GM19468 (cell line): ENCODE data around the gene TRIM44.
"Not testable (repeated sequence)": the region's sequence is repeated elsewhere in the genome, so short reads cannot be mapped to it uniquely, and the experiment has no call there.

Experiments
- ATAC-seq: cut with Tn5 transposase; IDR thresholded peaks from one replicate; pipeline ENCODE4 v1.9.1; 2021; ENCODE audit warnings: mild to moderate bottlenecking, moderate library complexity, moderate number of reproducible peaks; ENCODE audit not compliant: unreplicated experiment; ENCODE audit errors: extremely low read depth

TRIM44 gene

GRCh38 chr11:35632301-35632700 lies 30.3 kb upstream of the TRIM44 start:
- ATAC-seq: no peak

GRCh38 chr11:35633827-35634423 lies 28.6 kb upstream of the TRIM44 start:
- ATAC-seq: no peak

GRCh38 chr11:35635933-35636332 lies 26.6 kb upstream of the TRIM44 start:
- no peak for ATAC-seq

- no peak for ATAC-seq
These were observed 22.9 kb upstream of the TRIM44 start for GRCh38 chr11:35639591-35640179.

GRCh38 chr11:35641171-35641897 lies 21.2 kb upstream of the TRIM44 start:
- ATAC-seq: no peak

GRCh38 chr11:35641964-35642363 lies 20.6 kb upstream of the TRIM44 start:
- no peak for ATAC-seq

GRCh38 chr11:35647421-35648093 lies 15.0 kb upstream of the TRIM44 start:
- ATAC-seq: no peak

GRCh38 chr11:35650006-35650405 lies 12.6 kb upstream of the TRIM44 start:
- no peak for ATAC-seq

- no peak for ATAC-seq
These were observed 12.1 kb upstream of the TRIM44 start for GRCh38 chr11:35650467-35650866.

- no peak for ATAC-seq
These were observed 11.3 kb upstream of the TRIM44 start for GRCh38 chr11:35651263-35651662.

GRCh38 chr11:35652786-35653185 lies 9.8 kb upstream of the TRIM44 start:
- not testable (repeated sequence) for ATAC-seq

GRCh38 chr11:35654711-35655110 lies 7.9 kb upstream of the TRIM44 start:
- ATAC-seq: no peak

- no peak for ATAC-seq
These were observed 7.3 kb upstream of the TRIM44 start for GRCh38 chr11:35655254-35655653.

GRCh38 chr11:35655856-35656255 lies 6.7 kb upstream of the TRIM44 start:
- no peak for ATAC-seq

GRCh38 chr11:35658020-35658948 lies 4.3 kb upstream of the TRIM44 start:
- ATAC-seq: no peak

GRCh38 chr11:35661534-35661933 lies 1.0 kb upstream of the TRIM44 start:
- no peak for ATAC-seq

- no peak for ATAC-seq
These were observed 420 bp upstream of the TRIM44 start for GRCh38 chr11:35662061-35662648.

GRCh38 chr11:35663408-35663702 lies 780 bp downstream of the TRIM44 start:
- ATAC-seq: no peak

- no peak for ATAC-seq
These were observed 2.4 kb downstream of the TRIM44 start for GRCh38 chr11:35664977-35665441.

GRCh38 chr11:35667257-35667656 lies 4.7 kb downstream of the TRIM44 start:
- no peak for ATAC-seq
